ENCODE measurements around the gene FBXO48. TPM values are rescaled to one million over a fixed set of nuclear protein-coding genes. Genes with fewer than 3 reads are reported as not detected.

FBXO48 gene
- total RNA-seq, 2 experiments from 2014 or later: 0.44 to 0.50 TPM

GRCh38 chr2:68420254-68420910 lies 46.7 kb downstream of the FBXO48 start:
- intact Hi-C loops (cut with DNase I, micrococcal nuclease): no loop called here
- Histone ChIP-seq H3K4me3 (ENCODE audit: low read length) (no peak overlapping the region), H3K27me3 (ENCODE audit: control insufficient read depth in 1 of 2, insufficient read depth in 2 of 2, low read length in 2 of 2) (no peaks in the 10 kb centered on the region), H3K9me3 (ENCODE audit: control insufficient read depth in 1 of 2, insufficient read depth in 1 of 2, low read length in 2 of 2) (no peaks in the 10 kb centered on the region), H3K4me1 (ENCODE audit: insufficient read depth, low read length) (peaks cover 32% of the 10 kb centered on the region), H3K36me3 (ENCODE audit: insufficient read depth, low read length) (no peaks in the 10 kb centered on the region), H3K27ac (ENCODE audit: low read depth in 1 of 2, low read length in 2 of 2) (no peak overlapping the region)
- ChIA-PET CTCF (no interaction called here), POLR2A (no interaction called here)
- Mint-ChIP-seq H3K4me1 (ENCODE audit: low read depth) (no peaks in the 10 kb centered on the region), H3K27me3 (no peaks in the 10 kb centered on the region), H3K4me3 (no peak overlapping the region), H3K27ac (no peak overlapping the region), H3K9me3 (no peaks in the 10 kb centered on the region), H3K36me3 (ENCODE audit: low read depth) (no peaks in the 10 kb centered on the region)
- no peak for ATAC-seq (ENCODE audit: poor library complexity)
- DNase-seq: no peak
- TF ChIP-seq, protein P1, sequence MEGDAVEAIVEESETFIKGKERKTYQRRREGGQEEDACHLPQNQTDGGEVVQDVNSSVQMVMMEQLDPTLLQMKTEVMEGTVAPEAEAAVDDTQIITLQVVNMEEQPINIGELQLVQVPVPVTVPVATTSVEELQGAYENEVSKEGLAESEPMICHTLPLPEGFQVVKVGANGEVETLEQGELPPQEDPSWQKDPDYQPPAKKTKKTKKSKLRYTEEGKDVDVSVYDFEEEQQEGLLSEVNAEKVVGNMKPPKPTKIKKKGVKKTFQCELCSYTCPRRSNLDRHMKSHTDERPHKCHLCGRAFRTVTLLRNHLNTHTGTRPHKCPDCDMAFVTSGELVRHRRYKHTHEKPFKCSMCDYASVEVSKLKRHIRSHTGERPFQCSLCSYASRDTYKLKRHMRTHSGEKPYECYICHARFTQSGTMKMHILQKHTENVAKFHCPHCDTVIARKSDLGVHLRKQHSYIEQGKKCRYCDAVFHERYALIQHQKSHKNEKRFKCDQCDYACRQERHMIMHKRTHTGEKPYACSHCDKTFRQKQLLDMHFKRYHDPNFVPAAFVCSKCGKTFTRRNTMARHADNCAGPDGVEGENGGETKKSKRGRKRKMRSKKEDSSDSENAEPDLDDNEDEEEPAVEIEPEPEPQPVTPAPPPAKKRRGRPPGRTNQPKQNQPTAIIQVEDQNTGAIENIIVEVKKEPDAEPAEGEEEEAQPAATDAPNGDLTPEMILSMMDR (IDR thresholded peaks at IDR 0.05): no peak

- no peaks in the 10 kb centered on the region for H3K36me3 Mint-ChIP-seq (ENCODE audit: low read depth)
- Histone ChIP-seq H3K4me1 (ENCODE audit: insufficient read depth, low read length) (peaks cover 24% of the 10 kb centered on the region), H3K36me3 (ENCODE audit: insufficient read depth, low read length) (no peaks in the 10 kb centered on the region), H3K9me3 (ENCODE audit: control insufficient read depth in 1 of 2, insufficient read depth in 1 of 2, low read length in 2 of 2) (no peaks in the 10 kb centered on the region), H3K27ac (ENCODE audit: low read depth in 1 of 2, low read length in 2 of 2) (no peak overlapping the region), H3K27me3 (ENCODE audit: control insufficient read depth in 1 of 2, insufficient read depth in 2 of 2, low read length in 2 of 2) (no peaks in the 10 kb centered on the region), H3K4me3 (ENCODE audit: low read length) (no peak overlapping the region)
- intact Hi-C loops (cut with DNase I, micrococcal nuclease): no loop called here
- TF ChIP-seq, protein P1 (IDR thresholded peaks at IDR 0.05): no peak
- no peaks in the 10 kb centered on the region for H3K4me1 Mint-ChIP-seq (ENCODE audit: low read depth)
- ChIA-PET POLR2A (no interaction called here), CTCF (no interaction called here)
- no peak for ATAC-seq (ENCODE audit: poor library complexity)
- H3K27me3 Mint-ChIP-seq: no peaks in the 10 kb centered on the region
- H3K9me3 Mint-ChIP-seq: no peaks in the 10 kb centered on the region
- H3K4me3 Mint-ChIP-seq: no peak overlapping the region
- no peak overlapping the region for H3K27ac Mint-ChIP-seq
- DNase-seq: no peak
Observed at GRCh38 chr2:68418855-68419254, 48.2 kb downstream of the FBXO48 start.

- Mint-ChIP-seq H3K36me3 (ENCODE audit: low read depth) (no peaks in the 10 kb centered on the region), H3K27me3 (no peaks in the 10 kb centered on the region), H3K27ac (no peak overlapping the region), H3K4me1 (ENCODE audit: low read depth) (no peaks in the 10 kb centered on the region), H3K4me3 (no peak overlapping the region), H3K9me3 (no peaks in the 10 kb centered on the region)
- Histone ChIP-seq H3K27ac (ENCODE audit: low read depth in 1 of 2, low read length in 2 of 2) (no peak overlapping the region), H3K9me3 (ENCODE audit: control insufficient read depth in 1 of 2, insufficient read depth in 1 of 2, low read length in 2 of 2) (no peaks in the 10 kb centered on the region), H3K36me3 (ENCODE audit: insufficient read depth, low read length) (no peaks in the 10 kb centered on the region), H3K27me3 (ENCODE audit: control insufficient read depth in 1 of 2, insufficient read depth in 2 of 2, low read length in 2 of 2) (no peaks in the 10 kb centered on the region), H3K4me3 (ENCODE audit: low read length) (no peak overlapping the region), H3K4me1 (ENCODE audit: insufficient read depth, low read length) (peaks cover 20% of the 10 kb centered on the region)
- intact Hi-C loops (cut with DNase I, micrococcal nuclease): no loop called here
- DNase-seq (no peak), ATAC-seq (ENCODE audit: poor library complexity) (no peak)
- TF ChIP-seq, protein P1 (IDR thresholded peaks at IDR 0.05): no peak
- POLR2A ChIA-PET: no interaction called here
- CTCF ChIA-PET: no interaction called here
Observed at GRCh38 chr2:68418419-68418818, 48.7 kb downstream of the FBXO48 start.

Data from CD4-positive, alpha-beta T cell (primary cell).